ENCODE data around the gene RIMBP2. TPM values are rescaled to one million over a fixed set of nuclear protein-coding genes. Genes with fewer than 3 reads are reported as not detected.

The RIMBP2 gene
- total RNA-seq, 5 donors from 2014 or later (not counting 1 experiment from before 2014, with no cell fraction given), result 0.10 to 0.38 TPM; not detected in 3

Other genes starting within 250 kb of the RIMBP2 start
- 10 to 100 TPM; 21.8 to 26.7 (median 22.8) TPM for gene STX2, start 123.0 kb upstream of the RIMBP2 start, total RNA-seq
- gene RAN, start 155.8 kb upstream of the RIMBP2 start, total RNA-seq, result 100 to 1,000 TPM; 304 to 367 (median 308) TPM
- 1 to 10 TPM in 1 of 5 donors, under 1 TPM in 3, not detected in 1; 0.29 to 1.1 (median 0.43) TPM for gene ADGRD1, start 237.6 kb upstream of the RIMBP2 start, total RNA-seq

Measured in T-cell (primary cell).